CD8-positive, alpha-beta memory T cell (primary cell): ENCODE data around the gene LPCAT4. TPM values are rescaled to one million over a fixed set of nuclear protein-coding genes. Genes with fewer than 3 reads are reported as not detected.
"Not testable (repeated sequence)": the region's sequence is repeated elsewhere in the genome, so short reads cannot be mapped to it uniquely, and the experiment has no call there.

Source experiments
- CTCF ChIA-PET: fragments of 350-600 bp; sonication (Branson Sonifier 250); formaldehyde crosslinking; loops from one replicate; lab custom pipeline; 2021; ENCODE audit warnings: antibody characterized with exemption; lab: Charles Lee
- POLR2A ChIA-PET: fragments of 350-600 bp; sonication (Branson Sonifier 250); formaldehyde crosslinking; loops from one replicate; lab custom pipeline; 2021; ENCODE audit warnings: antibody characterized with exemption; lab: Charles Lee
- DNase-seq, 5 donors: peaks; one replicate each; pipeline versions ENCODE4 v3.0.0 to v3.0.0-alpha.2; 2020 to 2022; ENCODE audit warnings: mixed read lengths in 1 of 5
- H3K27ac ChIP-seq: one replicate; pipeline ENCODE4 v1.7.0; 2013; ENCODE audit warnings: low read depth, mild to moderate bottlenecking, low read length, moderate library complexity
- H3K27me3 ChIP-seq: 2 replicates; pipeline ENCODE4 v1.7.0; 2013; ENCODE audit warnings: low read length, mild to moderate bottlenecking; ENCODE audit not compliant: insufficient read depth, poor library complexity, severe bottlenecking
- H3K36me3 ChIP-seq: 2 replicates; pipeline ENCODE4 v1.7.0; 2013; ENCODE audit warnings: mild to moderate bottlenecking, low read length, moderate library complexity; ENCODE audit not compliant: insufficient read depth
- H3K4me1 ChIP-seq: 2 replicates; pipeline ENCODE4 v1.7.0; 2013; ENCODE audit warnings: mild to moderate bottlenecking, low read length, moderate library complexity; ENCODE audit not compliant: insufficient read depth
- H3K4me3 ChIP-seq: 2 replicates; pipeline ENCODE4 v1.7.0; 2013; ENCODE audit warnings: mild to moderate bottlenecking, low read length
- H3K9me3 ChIP-seq: 2 replicates; pipeline ENCODE4 v1.7.0; 2013; ENCODE audit warnings: mild to moderate bottlenecking, low read length
- H3K27ac Mint-ChIP-seq, 8 donors: one replicate each; pipeline ENCODE4 v1.8.0; 2020 to 2021; ENCODE audit warnings: mixed read lengths in 8 of 8, mild to moderate bottlenecking in 6 of 8, inconsistent platforms in 3 of 8, moderate library complexity in 3 of 8
- H3K27me3 Mint-ChIP-seq, 2 donors: one replicate each; pipeline ENCODE4 v1.8.0; 2020 to 2021; ENCODE audit warnings: mixed read lengths in 2 of 2, mild to moderate bottlenecking in 1 of 2, moderate library complexity in 1 of 2
- H3K36me3 Mint-ChIP-seq, 3 donors: one replicate each; pipeline ENCODE4 v1.8.0; 2020 to 2021; ENCODE audit warnings: mixed read lengths in 3 of 3, inconsistent platforms in 1 of 3, mild to moderate bottlenecking in 1 of 3
- H3K4me1 Mint-ChIP-seq, 3 donors: one replicate each; pipeline ENCODE4 v1.8.0; 2020 to 2021; ENCODE audit warnings: mixed read lengths in 3 of 3, inconsistent platforms in 1 of 3, mild to moderate bottlenecking in 1 of 3
- H3K4me3 Mint-ChIP-seq, 7 donors: one replicate each; pipeline ENCODE4 v1.8.0; 2020 to 2021; ENCODE audit warnings: mixed read lengths in 7 of 7, mild to moderate bottlenecking in 6 of 7, moderate library complexity in 4 of 7, inconsistent platforms in 2 of 7
- H3K9me3 Mint-ChIP-seq, 5 donors: one replicate each; pipeline ENCODE4 v1.8.0; 2020 to 2022; ENCODE audit warnings: mixed read lengths in 5 of 5, mild to moderate bottlenecking in 3 of 5, moderate library complexity in 2 of 5, inconsistent platforms in 1 of 5
- polyA plus RNA-seq: library from polyadenylated mRNA; unstranded; fragments of 300-500 nt; fragmentation: Illumina TruSeq; gene quantifications from one replicate; pipeline ENCODE4 v1.2.3, GENCODE V29; 2021
- total RNA-seq, 2 experiments: library from RNA; stranded (reverse); gene quantifications; one replicate each; pipeline ENCODE4 v1.2.3, GENCODE V29; 2021

LPCAT4 gene
- total and polyA plus RNA-seq, 3 experiments from 2014 or later = 17.4 to 57.4 (median 49.5) TPM

DNA sequence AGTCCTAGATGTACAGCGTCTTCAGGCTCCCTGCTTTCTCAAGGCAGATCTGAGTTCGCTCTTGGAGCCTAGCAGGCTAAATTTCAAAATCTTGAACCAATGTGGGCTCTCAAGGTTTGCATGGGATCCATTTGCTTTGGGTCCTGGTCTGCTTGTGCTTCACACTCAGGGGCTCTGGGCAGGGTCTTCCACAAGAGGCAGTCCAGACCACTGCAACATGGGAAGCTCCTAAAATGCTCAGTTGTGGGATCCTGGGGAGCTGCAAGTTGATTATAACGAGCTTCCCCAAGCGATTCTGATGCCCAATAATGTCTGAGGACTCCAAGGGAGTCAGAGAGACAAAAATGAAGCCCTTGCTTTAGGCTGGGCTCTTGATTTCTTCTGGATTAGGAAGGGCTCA is 17.2 kb downstream of the LPCAT4 start:
- no peaks in the 10 kb centered on the region for H3K27me3 Mint-ChIP-seq
- ChIA-PET CTCF (no interaction called here), POLR2A (no interaction called here)
- no peaks in the 10 kb centered on the region for H3K9me3 Mint-ChIP-seq
- Histone ChIP-seq H3K36me3 (no peaks in the 10 kb centered on the region), H3K4me3 (no peak overlapping the region), H3K27me3 (no peaks in the 10 kb centered on the region), H3K9me3 (no peaks in the 10 kb centered on the region), H3K27ac (no peak overlapping the region), H3K4me1 (no peaks in the 10 kb centered on the region)
- H3K4me1 Mint-ChIP-seq = no peaks in the 10 kb centered on the region
- peaks cover 0 to 8% (median 4%) of the 10 kb centered on the region in 3 donors for H3K36me3 Mint-ChIP-seq
- H3K4me3 Mint-ChIP-seq = no peak overlapping the region
- peak overlapping the region in 1 of 8 donors; percentile 17 for H3K27ac Mint-ChIP-seq
- DNase-seq = no peak

DNA sequence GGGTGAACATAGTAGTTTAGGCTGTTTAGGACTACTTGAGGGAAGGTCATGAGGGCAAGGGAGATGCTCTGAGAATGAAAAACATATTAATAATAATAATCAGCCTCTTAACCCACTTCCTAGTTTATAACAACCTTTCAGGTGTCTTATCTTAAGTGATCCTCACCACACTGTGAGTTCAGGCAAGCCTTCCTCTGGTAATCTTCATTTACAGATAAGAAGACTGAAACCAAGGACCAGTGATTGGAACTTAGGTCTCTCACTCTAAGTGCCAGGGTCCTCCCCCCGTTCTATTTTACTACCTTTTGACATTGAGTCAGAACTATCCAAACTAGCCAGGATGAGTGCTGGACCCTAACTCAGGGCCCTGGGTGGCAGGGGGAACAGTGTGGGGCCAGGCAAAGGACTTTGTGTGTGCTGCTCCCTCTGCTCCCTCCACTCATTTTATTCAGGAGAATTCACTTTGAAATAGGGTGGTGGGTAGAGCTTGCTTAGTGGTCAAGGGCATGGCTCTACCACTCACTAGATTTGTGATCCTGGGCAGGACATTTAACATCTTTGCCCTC is 18.2 kb downstream of the LPCAT4 start:
- DNase-seq = no peak
- H3K4me3 Mint-ChIP-seq = no peak overlapping the region
- ChIA-PET POLR2A (interaction anchor here (0.5 kb wide), 1 partner anchor 11 kb away, joined by 3 read pairs; the partner anchor contains the start of gene SLC12A6), CTCF (no interaction called here)
- Histone ChIP-seq H3K4me3 (no peak overlapping the region), H3K27ac (no peak overlapping the region), H3K36me3 (no peaks in the 10 kb centered on the region), H3K4me1 (no peaks in the 10 kb centered on the region), H3K27me3 (no peaks in the 10 kb centered on the region), H3K9me3 (no peaks in the 10 kb centered on the region)
- peaks cover 0 to 2% (median 0%) of the 10 kb centered on the region in 3 donors for H3K36me3 Mint-ChIP-seq
- H3K4me1 Mint-ChIP-seq = no peaks in the 10 kb centered on the region
- H3K27ac Mint-ChIP-seq = peak overlapping the region in 1 of 8 donors; percentile 38
- H3K9me3 Mint-ChIP-seq = no peaks in the 10 kb centered on the region
- H3K27me3 Mint-ChIP-seq = no peaks in the 10 kb centered on the region

DNA sequence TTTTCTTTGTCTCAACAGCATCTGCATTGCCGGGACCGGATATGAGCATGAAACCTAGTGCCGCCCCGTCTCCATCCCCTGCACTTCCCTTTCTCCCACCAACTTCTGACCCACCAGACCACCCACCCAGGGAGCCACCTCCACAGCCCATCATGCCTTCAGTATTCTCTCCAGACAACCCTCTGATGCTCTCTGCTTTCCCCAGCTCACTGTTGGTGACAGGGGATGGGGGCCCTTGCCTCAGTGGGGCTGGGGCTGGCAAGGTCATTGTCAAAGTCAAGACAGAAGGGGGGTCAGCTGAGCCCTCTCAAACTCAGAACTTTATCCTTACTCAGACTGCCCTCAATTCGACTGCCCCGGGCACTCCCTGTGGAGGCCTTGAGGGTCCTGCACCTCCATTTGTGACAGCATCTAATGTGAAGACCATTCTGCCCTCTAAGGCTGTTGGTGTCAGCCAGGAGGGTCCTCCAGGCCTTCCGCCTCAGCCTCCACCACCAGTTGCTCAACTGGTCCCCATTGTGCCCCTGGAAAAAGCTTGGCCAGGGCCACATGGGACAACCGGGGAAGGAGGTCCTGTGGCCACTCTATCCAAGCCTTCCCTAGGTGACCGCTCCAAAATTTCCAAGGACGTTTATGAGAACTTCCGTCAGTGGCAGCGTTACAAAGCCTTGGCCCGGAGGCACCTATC is 18.9 kb downstream of the LPCAT4 start:
- Histone ChIP-seq H3K27me3 (no peaks in the 10 kb centered on the region), H3K4me3 (no peak overlapping the region), H3K4me1 (no peaks in the 10 kb centered on the region), H3K27ac (no peak overlapping the region), H3K9me3 (no peaks in the 10 kb centered on the region), H3K36me3 (no peaks in the 10 kb centered on the region)
- POLR2A ChIA-PET = no interaction called here
- CTCF ChIA-PET = no interaction called here
- Mint-ChIP-seq H3K4me1 (no peaks in the 10 kb centered on the region), H3K36me3 (peaks cover 0 to 2% (median 0%) of the 10 kb centered on the region in 3 donors), H3K27me3 (no peaks in the 10 kb centered on the region), H3K9me3 (no peaks in the 10 kb centered on the region), H3K4me3 (no peak overlapping the region), H3K27ac (peak overlapping the region in 2 of 8 donors; percentile 38 to 68)
- DNase-seq = no peak

DNA sequence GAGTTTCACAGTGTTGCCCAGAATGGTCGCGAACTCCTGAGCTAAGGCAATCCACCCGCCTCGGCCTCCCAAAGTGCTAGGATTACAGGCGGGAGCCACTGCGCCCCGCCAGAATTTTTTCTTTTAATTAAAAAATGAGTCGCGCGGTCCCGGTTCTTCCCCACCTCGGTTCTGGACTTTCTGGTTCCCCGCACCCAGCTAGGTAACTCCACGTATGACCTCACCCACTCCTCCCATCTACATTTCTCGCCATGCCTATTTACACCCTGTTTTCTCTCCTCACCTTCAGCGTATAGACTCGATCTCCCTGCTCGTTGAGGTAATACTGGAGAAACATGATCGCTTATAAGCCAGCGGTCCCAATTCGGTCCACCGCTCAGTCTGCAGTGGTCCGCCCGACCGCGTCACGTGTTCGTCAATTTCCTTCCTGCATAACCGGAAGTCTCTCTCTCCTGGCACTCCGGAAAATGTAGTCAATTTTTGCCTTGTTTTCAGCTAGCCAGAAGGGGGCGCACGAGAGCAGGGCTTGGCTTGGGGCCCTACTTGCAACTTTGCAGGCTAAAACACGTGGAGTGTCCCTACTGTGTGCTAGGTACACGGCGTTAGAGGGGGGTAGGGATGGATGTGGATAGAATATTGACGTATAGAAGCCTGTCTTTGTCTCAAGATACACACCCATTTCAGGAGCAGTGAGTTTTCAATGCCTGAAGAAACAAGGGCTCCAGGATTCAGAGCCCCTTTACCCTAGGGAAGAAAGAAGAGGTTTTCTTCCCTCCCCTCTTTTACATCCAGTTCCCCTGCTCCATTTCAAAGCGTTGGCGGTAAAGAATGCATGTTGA is 24.0 kb downstream of the LPCAT4 start, which contains the start of the genes NOP10 and NUTM1:
Gene NOP10 (minus strand): TSS at position 400 of the 839 bp plus-strand sequence. CDS start 63 bp downstream, at position 337.
Gene NUTM1 (plus strand): TSS at position 579 of the 839 bp plus-strand sequence. CDS start 382 bp downstream, outside the sequence.
- H3K4me1 Mint-ChIP-seq = peaks cover 21 to 26% (median 24%) of the 10 kb centered on the region in 3 donors
- H3K27me3 Mint-ChIP-seq = no peaks in the 10 kb centered on the region
- H3K4me3 Mint-ChIP-seq = peak within 1 kb of the TSS in 1 of 7 donors; percentile 75
- Histone ChIP-seq H3K4me1 (peaks cover 19% of the 10 kb centered on the region), H3K27ac (peak within 1 kb of the TSS; percentile 79), H3K36me3 (peaks cover 6% of the 10 kb centered on the region), H3K27me3 (no peaks in the 10 kb centered on the region), H3K9me3 (no peaks in the 10 kb centered on the region), H3K4me3 (peak within 1 kb of the TSS; percentile 82)
- no peaks in the 10 kb centered on the region for H3K9me3 Mint-ChIP-seq
- peak; percentile 90 to 94 (median 93) for DNase-seq
- peak within 1 kb of the TSS in 6 of 8 donors; percentile 83 to 92 (median 88) for H3K27ac Mint-ChIP-seq
- ChIA-PET CTCF (interaction anchor here (0.6 to 4.8 kb wide), 15 partner anchors 9 to 152 kb away, joined by 3 to 60 read pairs (median 5); partner anchors contain the start of genes KATNBL1 and LPCAT4), POLR2A (interaction anchor here (0.7 to 1.8 kb wide), 4 partner anchors 22 to 304 kb away, joined by 4 to 32 read pairs (median 8); partner anchors contain the start of genes AVEN, GOLGA8A and LPCAT4)
- H3K36me3 Mint-ChIP-seq = peaks cover 0 to 30% (median 0%) of the 10 kb centered on the region in 3 donors

DNA sequence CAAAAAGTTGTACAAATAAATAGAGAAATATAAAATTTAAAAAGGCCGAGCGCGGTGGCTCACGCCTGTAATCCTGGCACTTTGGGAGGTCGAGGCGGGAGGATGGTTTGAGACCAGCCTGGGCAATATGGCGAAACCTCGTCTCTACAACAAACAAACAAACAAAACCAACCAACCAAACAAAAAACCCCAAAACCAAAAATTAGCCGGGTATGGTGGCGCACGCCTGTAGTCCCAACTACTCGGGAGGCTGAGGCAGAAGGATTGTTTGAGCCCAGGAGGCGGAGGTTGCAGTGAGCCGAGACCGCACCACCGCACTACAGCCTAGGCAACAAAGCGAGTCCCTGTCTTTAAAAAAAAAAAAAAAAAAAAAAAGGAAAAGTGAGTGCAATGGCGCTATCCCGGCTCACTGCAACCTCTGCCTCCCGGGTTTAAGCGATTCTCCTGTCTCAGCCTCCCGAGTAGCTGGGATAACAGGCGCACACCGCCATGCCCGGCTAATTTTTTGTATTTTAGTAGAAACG is 24.7 kb downstream of the LPCAT4 start:
- not testable (repeated sequence) for H3K9me3 Mint-ChIP-seq, DNase-seq, H3K9me3 ChIP-seq, H3K27me3 Mint-ChIP-seq, H3K27me3 ChIP-seq, H3K36me3 ChIP-seq
- CTCF ChIA-PET = interaction anchor here (0.6 to 4.8 kb wide), 15 partner anchors 8 to 153 kb away, joined by 3 to 60 read pairs (median 5); partner anchors contain the start of genes KATNBL1 and LPCAT4
- H3K36me3 Mint-ChIP-seq = peaks cover 0 to 30% (median 0%) of the 10 kb centered on the region in 3 donors
- peak overlapping the region; percentile 82 for H3K4me3 ChIP-seq
- H3K27ac Mint-ChIP-seq = peak overlapping the region in 4 of 8 donors; percentile 83 to 92 (median 88)
- H3K27ac ChIP-seq = peak overlapping the region; percentile 79
- POLR2A ChIA-PET = interaction anchor here (0.7 to 1.8 kb wide), 3 partner anchors 25 to 303 kb away, joined by 4 to 32 read pairs (median 9); partner anchors contain the start of genes AVEN, GOLGA8A and LPCAT4
- peaks cover 19% of the 10 kb centered on the region for H3K4me1 ChIP-seq
- H3K4me3 Mint-ChIP-seq = peak overlapping the region in 1 of 7 donors; percentile 75
- peaks cover 21 to 27% (median 24%) of the 10 kb centered on the region in 3 donors for H3K4me1 Mint-ChIP-seq

DNA sequence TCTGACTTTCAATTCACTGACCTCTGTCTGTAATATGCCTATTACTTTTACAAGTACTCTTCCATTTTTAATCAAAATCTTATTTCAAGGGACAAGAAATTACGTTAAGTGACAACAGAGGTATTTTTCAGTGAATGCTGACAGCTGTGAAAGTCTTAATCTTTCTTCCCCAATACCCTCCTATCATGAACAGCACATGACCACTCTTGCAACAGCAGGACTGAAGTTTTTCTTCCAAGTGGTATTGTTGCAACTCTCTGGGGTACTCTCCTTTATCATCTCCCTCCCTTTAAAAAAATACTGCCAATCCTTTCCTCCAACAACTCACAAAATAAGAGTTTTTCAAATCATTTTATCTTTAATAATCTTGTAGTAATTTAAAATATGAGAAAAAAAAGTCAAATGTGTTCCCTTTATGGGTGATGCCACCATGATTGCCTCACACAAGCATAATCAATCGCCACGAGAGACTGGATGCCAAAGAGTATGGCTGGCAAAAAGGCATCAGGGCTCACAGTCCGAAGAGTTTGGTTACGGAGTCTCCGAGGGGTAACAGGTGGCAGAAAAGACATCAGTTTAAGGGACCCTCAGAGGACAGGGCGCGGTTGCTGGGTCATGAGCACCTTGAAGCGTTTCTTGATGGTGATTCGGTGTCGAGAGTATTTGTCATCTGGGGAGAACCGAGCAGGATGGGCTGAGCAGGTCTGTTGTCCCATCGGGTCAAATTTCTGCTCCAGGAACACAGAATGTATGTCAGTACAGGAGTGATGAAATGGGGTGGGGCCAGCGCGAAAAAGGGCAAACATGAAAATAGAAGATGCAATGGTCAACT is 25.4 kb downstream of the LPCAT4 start:
- peak overlapping the region in 1 of 7 donors; percentile 75 for H3K4me3 Mint-ChIP-seq
- peaks cover 6% of the 10 kb centered on the region for H3K36me3 ChIP-seq
- H3K9me3 ChIP-seq = no peaks in the 10 kb centered on the region
- peaks cover 0 to 3% of the 10 kb centered on the region in 2 donors for H3K27me3 Mint-ChIP-seq
- no peaks in the 10 kb centered on the region for H3K9me3 Mint-ChIP-seq
- peaks cover 23% of the 10 kb centered on the region for H3K4me1 ChIP-seq
- no peak for DNase-seq
- CTCF ChIA-PET = interaction anchor here (4.8 kb wide), 1 partner anchor 25 kb away, joined by 60 read pairs; the partner anchor contains the start of gene LPCAT4
- peaks cover 0 to 36% (median 0%) of the 10 kb centered on the region in 3 donors for H3K36me3 Mint-ChIP-seq
- H3K27ac ChIP-seq = no peak overlapping the region
- POLR2A ChIA-PET = no interaction called here
- H3K27ac Mint-ChIP-seq = peak overlapping the region in 6 of 8 donors; percentile 83 to 92 (median 88)
- H3K27me3 ChIP-seq = no peaks in the 10 kb centered on the region
- peak overlapping the region; percentile 82 for H3K4me3 ChIP-seq
- H3K4me1 Mint-ChIP-seq = peaks cover 27 to 34% (median 30%) of the 10 kb centered on the region in 3 donors
